Smooth muscle cell of bladder (primary cell): Measurements from ENCODE around the gene MANEA. TPM values are rescaled to one million over a fixed set of nuclear protein-coding genes. Genes with fewer than 3 reads are reported as not detected.

Experiments
- total RNA-seq: library from RNA; depleted of rRNA; stranded (reverse); fragments of >200 nt; gene quantifications from 2 replicates; pipeline ENCODE4 v1.2.3, GENCODE V29; 2014

MANEA gene, protein sequence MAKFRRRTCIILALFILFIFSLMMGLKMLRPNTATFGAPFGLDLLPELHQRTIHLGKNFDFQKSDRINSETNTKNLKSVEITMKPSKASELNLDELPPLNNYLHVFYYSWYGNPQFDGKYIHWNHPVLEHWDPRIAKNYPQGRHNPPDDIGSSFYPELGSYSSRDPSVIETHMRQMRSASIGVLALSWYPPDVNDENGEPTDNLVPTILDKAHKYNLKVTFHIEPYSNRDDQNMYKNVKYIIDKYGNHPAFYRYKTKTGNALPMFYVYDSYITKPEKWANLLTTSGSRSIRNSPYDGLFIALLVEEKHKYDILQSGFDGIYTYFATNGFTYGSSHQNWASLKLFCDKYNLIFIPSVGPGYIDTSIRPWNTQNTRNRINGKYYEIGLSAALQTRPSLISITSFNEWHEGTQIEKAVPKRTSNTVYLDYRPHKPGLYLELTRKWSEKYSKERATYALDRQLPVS
- 9.2 and 10.2 TPM in 2 replicates for total RNA-seq

GRCh38 chr6:95577304-95578105, at the start of gene MANEA:
MANEA (plus strand) TSS chr6:95577535; CDS start chr6:95586440, 8,905 bp downstream.

